T-helper 1 cell treated with Interleukin-12 subunit alpha and Interleukin-12 subunit beta and Interleukin-4 antibody, amounts not matched to agents 30 μg/mL and 1 μg/mL, for 36 hours (primary cell): ENCODE results near the gene CPM.

Experiments
- H3K27ac Mint-ChIP-seq: one replicate; pipeline ENCODE4 v1.8.0; 2021; ENCODE audit warnings: mild to moderate bottlenecking, mixed read lengths
- H3K27me3 Mint-ChIP-seq: one replicate; pipeline ENCODE4 v1.8.0; 2021; ENCODE audit warnings: low read depth, mixed read lengths
- H3K36me3 Mint-ChIP-seq: one replicate; pipeline ENCODE4 v1.8.0; 2021; ENCODE audit warnings: low read depth, mixed read lengths
- H3K4me1 Mint-ChIP-seq: one replicate; pipeline ENCODE4 v1.8.0; 2021; ENCODE audit warnings: low read depth, mixed read lengths
- H3K4me3 Mint-ChIP-seq: one replicate; pipeline ENCODE4 v1.8.0; 2021; ENCODE audit warnings: mild to moderate bottlenecking, moderate library complexity, mixed read lengths
- H3K9me3 Mint-ChIP-seq: one replicate; pipeline ENCODE4 v1.8.0; 2021; ENCODE audit warnings: mixed read lengths

Gene CPM

DNA sequence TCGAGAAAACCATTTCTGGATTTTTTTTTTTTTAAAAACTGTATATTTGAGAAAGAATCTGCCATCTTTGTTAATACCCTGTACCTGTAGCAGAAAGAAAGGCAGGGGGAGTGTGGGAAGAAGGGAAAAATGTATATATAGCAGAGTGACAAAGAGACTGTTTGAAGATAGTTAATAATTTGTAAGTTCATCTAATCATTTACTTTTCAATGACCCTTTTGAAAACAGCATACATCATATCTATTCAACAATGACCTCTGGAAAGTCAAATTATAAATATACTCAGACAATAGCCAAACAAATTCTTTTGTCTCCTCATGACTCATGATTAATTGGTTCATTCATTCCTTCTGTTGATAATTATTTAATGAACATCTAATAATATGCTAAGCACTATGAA lies 10.9 kb upstream of the CPM start:
- Mint-ChIP-seq H3K9me3 (no peaks in the 10 kb centered on the region), H3K27me3 (no peaks in the 10 kb centered on the region), H3K36me3 (no peaks in the 10 kb centered on the region), H3K4me3 (no peak overlapping the region), H3K4me1 (no peaks in the 10 kb centered on the region), H3K27ac (no peak overlapping the region)

DNA sequence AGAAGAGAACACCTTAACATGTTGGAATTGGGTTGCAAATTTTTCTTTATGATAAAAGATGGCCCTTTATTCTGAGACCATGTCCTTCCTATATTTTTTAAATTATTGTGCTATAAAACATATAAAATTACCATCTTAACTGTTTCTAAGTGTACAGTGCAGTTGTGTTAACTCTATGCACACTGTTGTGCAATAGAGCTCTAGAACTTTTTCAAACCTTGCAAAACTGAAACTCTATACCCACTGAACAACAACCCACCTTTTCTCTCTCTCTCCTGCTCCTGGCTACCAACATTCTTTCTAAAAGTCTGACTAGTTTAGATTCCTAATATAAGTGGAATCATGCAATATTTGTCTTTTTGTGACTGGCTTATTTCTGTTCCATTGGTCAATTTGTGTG lies 7.8 kb upstream of the CPM start:
- no peaks in the 10 kb centered on the region for H3K9me3 Mint-ChIP-seq
- peaks cover 2% of the 10 kb centered on the region for H3K27me3 Mint-ChIP-seq
- no peak overlapping the region for H3K4me3 Mint-ChIP-seq
- H3K27ac Mint-ChIP-seq, result no peak overlapping the region
- H3K36me3 Mint-ChIP-seq, result no peaks in the 10 kb centered on the region
- H3K4me1 Mint-ChIP-seq, result peaks cover 3% of the 10 kb centered on the region

DNA sequence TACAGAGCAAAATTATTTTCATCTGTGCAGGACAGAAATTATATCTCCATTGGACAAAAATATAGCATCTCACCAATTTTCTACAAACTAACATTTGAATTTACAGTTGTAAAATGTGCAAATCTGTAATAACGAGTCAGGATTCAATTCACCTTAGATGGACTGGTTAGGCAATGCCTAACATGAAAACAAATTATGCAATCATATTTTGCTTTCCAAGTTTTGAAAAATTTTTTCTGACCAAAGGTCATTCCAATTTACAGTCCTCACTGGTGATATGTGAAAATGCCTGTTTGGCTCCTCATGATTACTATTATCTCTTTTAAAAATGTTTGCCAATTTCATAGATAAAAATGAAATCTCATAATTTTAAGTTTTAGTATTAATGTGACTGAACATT lies 6.5 kb upstream of the CPM start:
- no peaks in the 10 kb centered on the region for H3K36me3 Mint-ChIP-seq
- H3K9me3 Mint-ChIP-seq, result no peaks in the 10 kb centered on the region
- peaks cover 3% of the 10 kb centered on the region for H3K4me1 Mint-ChIP-seq
- H3K27me3 Mint-ChIP-seq, result peaks cover 7% of the 10 kb centered on the region
- no peak overlapping the region for H3K4me3 Mint-ChIP-seq
- no peak overlapping the region for H3K27ac Mint-ChIP-seq

DNA sequence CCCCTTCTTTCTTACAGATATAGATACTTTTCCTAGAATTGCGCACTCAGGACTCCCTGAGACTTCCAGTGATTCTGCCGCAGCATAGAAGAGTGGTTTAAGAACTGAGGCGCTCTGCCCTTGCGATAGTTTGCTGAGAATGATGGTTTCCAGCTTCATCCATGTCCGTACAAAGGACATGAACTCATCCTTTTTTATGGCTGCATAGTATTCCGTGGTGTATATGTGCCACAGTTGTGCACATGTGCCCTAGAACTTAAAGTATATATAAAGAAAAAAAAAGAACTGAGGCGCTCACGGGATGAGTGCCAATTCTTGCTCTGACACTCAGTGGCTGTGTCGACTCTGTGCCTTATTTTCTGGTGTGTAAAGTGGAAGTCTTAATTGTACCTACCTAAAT lies 1.4 kb upstream of the CPM start:
- Mint-ChIP-seq H3K4me1 (peaks cover 9% of the 10 kb centered on the region), H3K9me3 (no peaks in the 10 kb centered on the region), H3K27me3 (peaks cover 12% of the 10 kb centered on the region), H3K36me3 (peaks cover 2% of the 10 kb centered on the region), H3K27ac (no peak overlapping the region), H3K4me3 (peak overlapping the region; percentile 48)

DNA sequence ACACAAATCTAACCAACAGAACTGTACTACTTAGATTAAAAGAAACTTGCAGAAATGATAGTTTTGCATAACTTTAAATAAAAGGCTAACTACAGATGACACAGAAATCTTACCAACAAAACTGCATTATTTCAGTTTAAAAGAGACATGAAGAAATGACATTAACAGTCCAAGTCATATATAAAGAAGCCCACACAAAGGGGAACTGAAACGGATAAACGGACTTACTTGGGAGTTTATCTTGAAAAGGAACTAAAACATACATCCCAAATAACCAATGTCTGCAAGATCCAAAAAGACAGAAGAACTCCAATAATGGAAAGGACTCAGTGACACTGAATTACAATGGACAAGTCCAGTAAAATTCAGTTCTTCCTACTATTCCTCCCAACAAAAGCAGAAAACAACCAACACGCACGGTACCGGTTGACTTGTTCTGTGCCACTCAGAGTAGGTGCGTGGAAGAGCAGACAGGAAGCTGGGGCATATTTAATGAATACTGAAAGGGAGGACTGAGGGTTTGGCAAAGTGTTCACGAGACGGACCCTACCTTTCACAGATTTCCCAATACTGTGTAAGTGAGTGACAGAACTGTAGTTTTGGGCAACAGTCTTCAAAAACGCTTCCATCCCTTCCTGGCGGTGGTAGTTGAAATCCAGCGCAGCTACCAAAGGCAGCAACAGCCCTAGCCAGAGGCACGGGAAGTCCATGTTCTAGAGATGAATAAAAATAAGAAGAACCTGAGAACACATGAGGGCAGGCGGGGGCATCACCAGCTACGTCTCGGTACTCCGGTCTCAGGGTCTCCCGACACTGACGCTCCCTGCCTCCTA lies 627 bp downstream of the CPM start:
- Mint-ChIP-seq H3K27ac (peak overlapping the region; percentile 59), H3K9me3 (peaks cover 7% of the 10 kb centered on the region), H3K4me1 (peaks cover 9% of the 10 kb centered on the region), H3K36me3 (peaks cover 5% of the 10 kb centered on the region), H3K27me3 (peaks cover 12% of the 10 kb centered on the region), H3K4me3 (peak overlapping the region; percentile 89)

DNA sequence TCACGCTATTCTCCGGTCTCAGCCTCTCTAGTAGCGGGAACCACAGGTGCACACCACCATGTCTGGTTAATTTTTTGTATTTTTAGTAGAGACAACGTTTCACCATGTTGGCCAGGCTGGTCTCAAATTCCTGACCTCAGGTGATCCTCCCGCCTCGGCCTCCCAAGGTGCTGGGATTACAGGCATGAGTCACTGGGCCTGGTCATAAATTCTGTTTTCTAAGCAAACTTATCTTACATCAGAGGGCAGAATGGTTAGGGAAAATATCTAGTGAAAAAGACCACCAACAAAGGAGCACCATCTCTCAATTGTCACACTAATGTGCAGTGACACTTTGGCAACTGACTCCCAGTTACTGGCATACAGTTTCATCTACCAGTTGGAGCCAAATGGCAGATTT lies 2.8 kb downstream of the CPM start:
- peaks cover 5% of the 10 kb centered on the region for H3K27me3 Mint-ChIP-seq
- peaks cover 5% of the 10 kb centered on the region for H3K36me3 Mint-ChIP-seq
- no peak overlapping the region for H3K4me3 Mint-ChIP-seq

DNA sequence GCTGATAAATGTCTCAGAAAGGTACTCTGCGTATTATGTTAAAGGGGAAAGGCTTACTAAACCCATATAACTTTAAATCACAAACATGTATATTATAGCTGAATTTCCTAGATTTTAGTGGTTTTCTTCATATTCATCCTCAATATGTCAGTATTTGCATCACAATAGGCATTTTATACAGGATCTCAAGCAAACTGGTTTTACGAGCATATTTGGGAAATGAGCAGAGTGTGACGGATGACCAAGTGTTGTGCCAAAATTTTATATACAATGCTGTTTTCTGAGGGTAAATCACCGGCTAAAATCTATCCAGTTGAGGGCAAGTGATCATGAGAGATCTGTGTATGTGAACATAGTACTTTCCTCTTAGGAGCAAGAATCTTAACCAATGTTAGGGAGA lies 8.4 kb downstream of the CPM start:
- Mint-ChIP-seq H3K4me3 (no peak overlapping the region), H3K36me3 (peaks cover 2% of the 10 kb centered on the region), H3K4me1 (peaks cover 17% of the 10 kb centered on the region), H3K9me3 (peaks cover 7% of the 10 kb centered on the region), H3K27me3 (no peaks in the 10 kb centered on the region), H3K27ac (no peak overlapping the region)

More for the DNA sequence above, 2.8 kb downstream of the CPM start:
- no peak overlapping the region for H3K27ac Mint-ChIP-seq
- H3K4me1 Mint-ChIP-seq, result peaks cover 6% of the 10 kb centered on the region
- H3K9me3 Mint-ChIP-seq, result peaks cover 7% of the 10 kb centered on the region

DNA sequence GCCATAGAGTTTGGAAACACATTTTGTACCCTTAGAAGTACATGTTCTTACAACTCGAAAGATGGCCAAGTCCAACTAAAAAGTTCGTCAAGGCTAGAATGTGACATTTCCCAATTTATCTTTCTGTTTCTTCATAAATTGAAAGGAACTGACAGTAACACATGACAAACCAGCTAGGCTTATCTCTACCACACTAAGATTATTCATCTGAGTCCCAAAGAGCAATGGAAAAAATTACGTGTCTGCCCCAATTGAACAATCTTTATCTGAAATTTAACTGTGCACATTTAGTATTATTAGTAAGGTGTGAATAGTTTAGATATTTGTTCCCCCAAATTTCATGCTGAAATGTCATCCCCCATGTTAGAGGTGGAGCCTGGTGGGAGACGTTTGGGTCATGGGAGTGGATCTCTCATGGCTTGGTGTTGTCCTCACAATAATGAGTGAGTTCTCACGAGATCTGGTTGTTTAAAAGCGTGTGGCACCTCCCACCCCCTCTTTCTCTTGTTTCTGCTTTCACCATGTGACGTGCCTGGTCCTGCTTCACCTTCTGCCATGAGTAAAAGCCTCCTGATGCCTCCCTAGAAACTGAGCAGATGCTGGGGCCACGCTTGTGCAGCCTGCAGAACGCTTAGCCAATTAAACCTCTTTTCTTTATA lies 13.3 kb downstream of the CPM start:
- Mint-ChIP-seq H3K27ac (peak overlapping the region; percentile 41), H3K9me3 (no peaks in the 10 kb centered on the region), H3K36me3 (no peaks in the 10 kb centered on the region), H3K27me3 (no peaks in the 10 kb centered on the region), H3K4me3 (no peak overlapping the region), H3K4me1 (peaks cover 23% of the 10 kb centered on the region)

DNA sequence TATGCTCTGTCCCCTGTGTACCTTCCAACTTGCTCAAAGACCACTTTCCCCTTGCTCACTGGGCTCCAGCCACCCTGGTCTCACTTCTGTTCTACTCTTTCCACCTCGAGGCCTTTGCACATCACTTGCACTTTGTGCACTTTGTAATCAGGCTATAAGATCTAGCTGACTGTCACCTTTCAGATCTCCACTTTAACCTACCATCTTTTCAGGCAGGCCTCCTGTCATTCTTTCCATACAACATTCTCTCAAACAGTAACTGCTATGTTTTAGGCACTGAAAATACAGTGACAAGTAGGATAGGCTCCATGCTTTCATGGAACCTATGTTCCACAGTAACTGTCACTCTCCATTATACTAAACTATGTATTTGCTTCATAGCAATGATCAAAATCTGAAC lies 14.0 kb downstream of the CPM start:
- no peaks in the 10 kb centered on the region for H3K27me3 Mint-ChIP-seq
- no peaks in the 10 kb centered on the region for H3K36me3 Mint-ChIP-seq
- H3K4me1 Mint-ChIP-seq, result peaks cover 23% of the 10 kb centered on the region
- no peaks in the 10 kb centered on the region for H3K9me3 Mint-ChIP-seq
- H3K27ac Mint-ChIP-seq, result no peak overlapping the region
- no peak overlapping the region for H3K4me3 Mint-ChIP-seq

DNA sequence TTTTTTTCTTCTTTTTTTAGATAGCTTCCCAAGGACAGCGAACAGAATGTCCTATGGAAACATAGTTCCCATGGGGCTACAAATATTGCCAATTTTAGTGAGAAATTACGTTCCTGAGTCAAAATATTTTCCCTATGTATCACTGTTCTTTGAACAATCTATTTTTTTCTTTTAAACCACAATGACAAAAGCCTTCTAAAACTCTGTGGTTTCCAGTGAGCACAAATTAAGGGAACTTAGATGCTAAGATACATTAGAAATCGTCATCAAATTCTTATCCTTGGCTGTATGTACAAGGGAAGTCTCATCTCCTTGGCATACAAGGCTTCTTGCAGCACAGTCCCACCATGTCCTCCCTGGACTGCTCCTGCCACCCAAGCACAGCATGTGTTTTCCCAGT lies 17.9 kb downstream of the CPM start:
- Mint-ChIP-seq H3K4me3 (no peak overlapping the region), H3K27ac (no peak overlapping the region), H3K9me3 (no peaks in the 10 kb centered on the region), H3K36me3 (no peaks in the 10 kb centered on the region), H3K4me1 (peaks cover 10% of the 10 kb centered on the region), H3K27me3 (no peaks in the 10 kb centered on the region)

DNA sequence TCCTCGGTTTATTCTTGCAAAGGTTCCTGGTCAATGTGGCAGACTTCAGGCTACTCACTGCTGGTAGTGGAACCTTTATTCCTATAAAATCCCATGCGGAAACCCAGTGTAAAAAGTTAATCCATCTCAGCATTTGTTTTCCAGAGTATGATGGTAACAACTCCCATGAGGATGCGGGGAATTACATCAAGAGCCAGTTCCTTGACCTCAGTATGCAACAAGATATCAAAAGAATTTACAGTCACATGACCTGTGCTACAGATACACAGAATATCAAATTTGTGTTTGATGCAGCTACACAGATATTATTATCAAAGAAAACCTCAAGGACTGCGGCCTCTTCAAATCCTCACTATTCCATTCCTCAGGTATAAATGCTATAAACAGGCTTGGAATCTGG lies 19.3 kb downstream of the CPM start:
- H3K27ac Mint-ChIP-seq, result no peak overlapping the region
- H3K27me3 Mint-ChIP-seq, result no peaks in the 10 kb centered on the region
- no peak overlapping the region for H3K4me3 Mint-ChIP-seq
- peaks cover 2% of the 10 kb centered on the region for H3K36me3 Mint-ChIP-seq
- H3K9me3 Mint-ChIP-seq, result no peaks in the 10 kb centered on the region
- peaks cover 6% of the 10 kb centered on the region for H3K4me1 Mint-ChIP-seq

DNA sequence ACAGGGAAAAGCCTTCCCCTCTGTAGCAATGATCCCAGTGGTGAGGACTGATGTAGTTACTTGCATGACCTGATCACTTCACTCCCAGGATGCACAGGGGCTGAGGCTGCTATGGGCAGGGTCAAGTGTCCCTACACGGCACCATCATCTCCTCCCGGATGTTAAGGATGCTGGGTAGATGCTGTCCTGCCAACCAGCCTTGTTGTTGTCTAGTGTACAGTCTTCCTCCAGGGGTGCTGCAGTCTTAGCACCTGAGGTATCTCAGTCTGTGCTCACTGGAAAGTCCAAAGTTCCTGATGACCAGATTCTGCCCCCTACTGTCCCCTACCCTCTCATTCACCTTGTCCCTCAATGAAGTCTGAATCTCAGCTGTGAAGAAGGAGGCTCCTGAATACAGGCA lies 20.1 kb downstream of the CPM start:
- H3K4me1 Mint-ChIP-seq, result peaks cover 6% of the 10 kb centered on the region
- no peak overlapping the region for H3K4me3 Mint-ChIP-seq
- H3K27me3 Mint-ChIP-seq, result no peaks in the 10 kb centered on the region
- no peaks in the 10 kb centered on the region for H3K9me3 Mint-ChIP-seq
- H3K36me3 Mint-ChIP-seq, result peaks cover 4% of the 10 kb centered on the region
- H3K27ac Mint-ChIP-seq, result no peak overlapping the region

DNA sequence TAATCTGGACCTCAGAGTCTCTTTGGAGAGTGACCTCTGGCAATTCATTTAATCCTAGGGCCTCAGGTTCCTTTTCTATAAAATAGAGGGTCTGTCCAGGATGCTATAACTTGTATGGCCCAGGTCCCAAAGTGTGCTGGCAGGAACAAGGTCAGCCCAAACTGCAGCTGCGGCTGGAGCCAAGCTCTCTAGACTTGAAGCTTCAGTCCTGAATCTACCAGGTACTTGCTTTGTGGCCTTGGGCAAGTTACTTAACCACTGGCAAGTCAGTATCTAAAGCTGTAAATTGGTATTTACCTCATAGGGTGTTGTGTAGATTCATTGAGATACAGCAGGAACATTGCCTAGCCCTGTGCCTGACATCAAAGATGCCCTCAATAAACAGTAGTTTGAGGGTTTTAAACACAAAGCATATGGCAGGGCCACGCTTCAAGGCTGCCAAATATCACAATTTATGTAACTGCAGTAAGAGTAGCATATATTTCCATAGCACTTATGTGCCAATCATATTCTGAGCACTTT lies 21.7 kb downstream of the CPM start:
- no peak overlapping the region for H3K27ac Mint-ChIP-seq
- H3K27me3 Mint-ChIP-seq, result no peaks in the 10 kb centered on the region
- H3K4me1 Mint-ChIP-seq, result peaks cover 6% of the 10 kb centered on the region
- no peak overlapping the region for H3K4me3 Mint-ChIP-seq
- H3K36me3 Mint-ChIP-seq, result peaks cover 4% of the 10 kb centered on the region
- H3K9me3 Mint-ChIP-seq, result no peaks in the 10 kb centered on the region

DNA sequence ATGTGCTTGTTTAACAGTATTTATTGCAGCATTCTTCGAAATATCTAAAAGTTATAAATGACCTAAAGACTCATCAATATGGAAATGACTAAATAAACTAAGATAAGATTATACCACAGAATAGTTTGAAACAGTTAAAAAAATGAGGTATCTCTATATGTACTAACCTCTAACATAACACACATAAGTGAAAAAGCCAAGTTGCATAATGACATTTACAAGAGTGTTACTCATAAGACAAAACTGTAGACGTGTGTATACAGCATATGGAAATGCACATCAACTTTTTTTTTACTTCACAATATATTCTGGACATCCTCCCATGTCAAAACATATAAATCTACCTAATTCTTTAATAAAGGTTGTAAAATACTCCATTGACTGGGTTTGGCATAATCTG lies 22.8 kb downstream of the CPM start:
- Mint-ChIP-seq H3K4me3 (no peak overlapping the region), H3K4me1 (no peaks in the 10 kb centered on the region), H3K36me3 (peaks cover 4% of the 10 kb centered on the region)

DNA sequence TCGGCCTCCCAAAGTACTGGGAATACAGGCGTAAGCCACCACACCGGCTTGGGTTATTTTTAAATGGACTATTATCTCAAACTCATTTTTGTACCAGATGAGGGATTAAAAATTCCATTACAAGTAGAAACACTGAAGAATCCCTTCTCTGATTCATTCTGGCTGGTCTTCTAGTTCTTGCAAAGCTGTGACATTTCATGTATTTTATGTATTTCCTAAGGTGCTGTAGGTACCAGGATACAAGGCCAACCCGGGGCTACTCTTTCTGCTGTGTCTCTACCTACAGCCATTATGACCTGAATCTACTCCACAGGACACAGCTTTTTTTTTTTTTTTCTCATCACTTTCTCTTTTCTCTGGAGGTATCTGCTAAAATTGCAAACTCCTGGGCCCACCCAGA lies 24.9 kb downstream of the CPM start:
- H3K4me1 Mint-ChIP-seq, result no peaks in the 10 kb centered on the region

More for the DNA sequence above, 22.8 kb downstream of the CPM start:
- Mint-ChIP-seq H3K27ac (no peak overlapping the region), H3K9me3 (no peaks in the 10 kb centered on the region), H3K27me3 (no peaks in the 10 kb centered on the region)

More for the DNA sequence above, 24.9 kb downstream of the CPM start:
- Mint-ChIP-seq H3K27ac (no peak overlapping the region), H3K27me3 (no peaks in the 10 kb centered on the region), H3K4me3 (no peak overlapping the region), H3K9me3 (no peaks in the 10 kb centered on the region), H3K36me3 (peaks cover 4% of the 10 kb centered on the region)
